Esophagus muscularis mucosa (tissue), 4 donors: ENCODE results near the gene ZNF155.

Experiments used
- EP300 ChIP-seq: sonication (generic); formaldehyde crosslinking; IDR thresholded peaks from one replicate; pipeline ENCODE4 v1.6.1; 2017; ENCODE audit warnings: antibody characterized with exemption
- POLR2A ChIP-seq: fragments of 450-650 bp; IDR thresholded peaks from one replicate; pipeline ENCODE4 v1.6.1; 2017; ENCODE audit warnings: antibody characterized with exemption, moderate library complexity, mild to moderate bottlenecking, low read depth
- POLR2AphosphoS5 ChIP-seq, 2 donors: sonication (generic); formaldehyde crosslinking; IDR thresholded peaks; one replicate each; pipeline ENCODE4 v1.6.1; 2017; ENCODE audit warnings: antibody characterized with exemption in 2 of 2
- TF ChIP-seq, protein P1 (sequence below), 3 experiments: fragments of 200-600 bp in 2 of 3; fragments of 450-650 bp in 1 of 3; sonication (generic) in 2 of 3; IDR thresholded peaks; one replicate each; pipeline ENCODE4 v1.5.1; 2017 to 2019; ENCODE audit warnings: antibody characterized with exemption in 3 of 3, mild to moderate bottlenecking in 2 of 3, moderate library complexity in 1 of 3

DNA sequence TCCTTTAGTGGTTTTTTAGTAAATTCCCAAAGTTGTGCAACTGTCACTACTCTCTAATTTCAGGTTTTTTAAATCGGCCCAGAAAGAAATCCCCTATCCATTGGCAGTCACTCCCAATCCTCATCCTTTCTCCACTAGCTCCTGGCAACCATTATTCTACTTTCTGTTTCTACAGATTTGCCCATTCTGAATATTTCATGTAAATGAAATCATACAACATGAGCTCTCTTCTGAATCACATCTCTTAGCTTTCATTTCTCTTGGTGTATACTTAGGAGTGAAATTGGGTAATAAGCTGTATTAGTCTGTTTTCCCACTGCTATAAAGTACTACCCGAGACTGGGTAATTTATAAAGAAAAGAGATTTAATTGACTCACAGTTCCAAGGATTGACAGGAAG is 58.2 kb downstream of the ZNF155 start:
- TF ChIP-seq POLR2A (no peak), POLR2AphosphoS5 (IDR thresholded peaks at IDR 0.05) (no peak), EP300 (no peak)
- TF ChIP-seq, protein P1, sequence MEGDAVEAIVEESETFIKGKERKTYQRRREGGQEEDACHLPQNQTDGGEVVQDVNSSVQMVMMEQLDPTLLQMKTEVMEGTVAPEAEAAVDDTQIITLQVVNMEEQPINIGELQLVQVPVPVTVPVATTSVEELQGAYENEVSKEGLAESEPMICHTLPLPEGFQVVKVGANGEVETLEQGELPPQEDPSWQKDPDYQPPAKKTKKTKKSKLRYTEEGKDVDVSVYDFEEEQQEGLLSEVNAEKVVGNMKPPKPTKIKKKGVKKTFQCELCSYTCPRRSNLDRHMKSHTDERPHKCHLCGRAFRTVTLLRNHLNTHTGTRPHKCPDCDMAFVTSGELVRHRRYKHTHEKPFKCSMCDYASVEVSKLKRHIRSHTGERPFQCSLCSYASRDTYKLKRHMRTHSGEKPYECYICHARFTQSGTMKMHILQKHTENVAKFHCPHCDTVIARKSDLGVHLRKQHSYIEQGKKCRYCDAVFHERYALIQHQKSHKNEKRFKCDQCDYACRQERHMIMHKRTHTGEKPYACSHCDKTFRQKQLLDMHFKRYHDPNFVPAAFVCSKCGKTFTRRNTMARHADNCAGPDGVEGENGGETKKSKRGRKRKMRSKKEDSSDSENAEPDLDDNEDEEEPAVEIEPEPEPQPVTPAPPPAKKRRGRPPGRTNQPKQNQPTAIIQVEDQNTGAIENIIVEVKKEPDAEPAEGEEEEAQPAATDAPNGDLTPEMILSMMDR (IDR thresholded peaks at IDR 0.05) = no peak
